HG02885 (cell line): ENCODE measurements around the gene PCGF6.
"Not testable (repeated sequence)": the region's sequence is repeated elsewhere in the genome, so short reads cannot be mapped to it uniquely, and the experiment has no call there.

ENCODE experiments used
- ATAC-seq: cut with Tn5 transposase; IDR thresholded peaks from one replicate; pipeline ENCODE4 v1.9.1; 2021; ENCODE audit warnings: mild to moderate bottlenecking; ENCODE audit not compliant: unreplicated experiment, poor library complexity

PCGF6 gene

GRCh38 chr10:103259989-103260388, 91.0 kb downstream of the PCGF6 start:
- ATAC-seq = no peak

DNA sequence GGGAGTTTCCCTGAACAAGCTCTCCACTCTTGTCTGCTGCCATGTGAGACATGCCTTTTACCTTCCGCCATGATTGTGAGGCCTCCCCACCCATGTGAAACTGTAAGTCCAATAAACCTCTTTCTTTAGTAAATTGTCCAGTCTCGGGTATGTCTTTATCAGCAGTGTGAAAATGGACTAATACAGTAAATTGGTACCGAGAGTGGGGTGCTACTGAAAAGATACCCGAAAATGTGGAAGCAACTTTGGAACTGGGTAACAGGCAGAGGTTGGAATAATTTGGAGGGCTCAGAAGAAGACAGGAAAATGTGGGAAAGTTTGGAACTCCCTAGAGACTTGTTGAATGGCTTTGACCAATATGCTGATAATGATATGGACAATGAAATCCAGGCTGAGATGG, 92.0 kb downstream of the PCGF6 start:
- not testable (repeated sequence) for ATAC-seq

DNA sequence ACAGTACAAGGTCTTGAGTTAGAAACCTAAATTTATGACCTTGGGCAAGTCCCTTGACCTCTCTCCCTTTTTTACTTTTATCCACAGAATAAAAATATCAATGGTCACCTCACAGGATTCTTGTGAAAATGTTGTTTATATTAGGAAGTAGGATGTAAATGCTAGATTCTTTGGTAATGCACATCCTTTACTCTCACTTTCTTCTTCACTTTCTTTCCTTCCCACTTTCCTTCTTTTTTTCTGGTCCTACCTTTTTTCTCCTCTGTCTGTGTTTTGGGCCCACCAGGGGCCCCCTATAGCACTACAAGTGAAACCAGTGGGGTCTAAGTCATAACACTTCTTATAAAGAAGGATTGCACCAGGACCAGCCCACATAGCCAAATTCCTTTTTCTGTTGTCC, 93.1 kb downstream of the PCGF6 start:
- no peak for ATAC-seq

- ATAC-seq = no peak
Observed at GRCh38 chr10:103256613-103257012, 94.3 kb downstream of the PCGF6 start.

GRCh38 chr10:103254538-103255325, 96.2 kb downstream of the PCGF6 start:
- no peak for ATAC-seq

- no peak for ATAC-seq
Observed at GRCh38 chr10:103254113-103254512, 96.8 kb downstream of the PCGF6 start.
